Activated CD4-positive, alpha-beta T cell treated with anti-CD3 and anti-CD28 coated beads for 48 hours (primary cell): Measurements from ENCODE around the gene IGFLR1.
"Not testable (repeated sequence)": the region's sequence is repeated elsewhere in the genome, so short reads cannot be mapped to it uniquely, and the experiment has no call there.

Experiments used
- DNase-seq: peaks from one replicate; pipeline ENCODE4 v3.0.0-alpha.2; 2020

Gene IGFLR1

DNA sequence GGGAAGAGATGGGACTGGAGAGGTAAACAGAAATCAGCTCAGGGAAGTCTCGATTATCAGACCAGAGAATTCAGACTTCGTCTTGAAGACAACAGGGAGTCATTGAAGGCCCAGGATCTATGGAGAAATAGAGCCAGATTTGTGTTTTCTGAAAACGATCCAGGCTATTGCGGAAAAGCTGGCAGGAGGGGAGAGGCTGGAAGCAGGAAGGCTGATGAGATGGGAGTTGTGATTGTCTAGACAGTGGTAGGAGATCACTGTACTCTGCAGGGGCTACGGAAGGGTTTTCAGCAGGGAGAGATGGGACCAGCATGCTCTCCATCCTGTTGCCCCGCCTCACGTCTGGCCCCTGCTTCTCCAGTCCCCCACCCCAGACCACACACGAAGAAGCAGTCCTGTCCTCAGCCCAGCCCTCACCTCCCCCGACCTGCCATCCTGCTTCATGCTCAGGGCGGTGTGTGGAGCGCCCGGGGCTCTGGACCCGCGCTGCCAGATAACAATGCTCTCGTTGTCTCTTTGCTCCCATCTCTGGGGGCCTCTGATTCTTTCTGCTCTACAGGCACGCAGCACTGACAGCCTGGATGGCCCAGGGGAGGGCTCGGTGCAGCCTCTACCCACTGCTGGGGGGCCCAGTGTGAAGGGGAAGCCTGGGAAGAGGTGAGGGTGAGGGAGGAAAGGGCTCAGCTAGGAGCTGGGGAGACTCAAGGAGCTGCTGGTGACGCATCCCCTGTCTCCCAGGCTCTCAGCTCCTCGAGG is 35.0 kb upstream of the IGFLR1 start:
- DNase-seq: no peak

- no peak for DNase-seq
These were observed 34.0 kb upstream of the IGFLR1 start for GRCh38 chr19:35776102-35776788.

DNA sequence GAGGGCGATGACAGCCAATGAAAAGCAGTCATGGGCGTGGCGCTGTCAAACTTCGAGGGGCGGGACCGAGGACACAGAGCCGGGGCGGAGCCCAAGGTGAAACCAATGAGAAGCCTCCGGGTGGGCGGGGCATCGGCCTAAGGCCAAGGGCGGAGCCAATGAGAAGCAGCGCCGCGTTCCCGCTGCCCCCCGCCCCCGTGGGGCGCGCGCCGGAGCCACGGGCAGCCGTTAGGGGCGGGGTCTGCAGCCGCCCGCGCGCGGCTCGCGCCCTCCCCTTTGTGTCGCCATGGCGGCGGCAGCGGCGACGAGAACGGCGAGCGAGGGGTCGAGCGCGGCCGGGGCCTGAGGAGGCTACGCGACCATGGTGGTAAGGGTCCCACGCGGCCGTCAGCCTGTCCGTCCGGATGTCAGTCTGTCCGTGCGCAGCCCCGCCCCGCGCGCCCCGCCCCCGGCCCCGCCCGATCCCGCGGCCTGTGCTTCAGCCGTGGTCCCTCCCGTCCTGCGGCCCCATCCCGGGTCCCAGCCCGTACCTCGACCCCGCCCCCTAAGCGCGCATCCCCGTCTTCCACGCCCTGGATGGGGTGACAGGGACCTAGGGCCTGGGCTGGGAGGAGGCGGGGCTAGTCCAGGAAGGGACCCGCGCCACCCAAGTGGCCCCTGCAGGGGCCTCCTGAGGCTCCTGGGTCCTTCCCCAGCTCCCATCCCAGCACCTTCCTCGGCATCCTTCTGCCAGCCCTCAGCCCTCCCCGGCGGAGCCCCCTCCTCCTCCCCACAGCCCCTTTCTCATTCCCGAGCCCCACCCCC is 33.2 kb upstream of the IGFLR1 start, which contains the start of gene ARHGAP33:
ARHGAP33 (plus strand) TSS at position 267 of the 804 bp plus-strand sequence; CDS start at position 362, 95 bp downstream.
- peak; percentile 100 for DNase-seq

DNA sequence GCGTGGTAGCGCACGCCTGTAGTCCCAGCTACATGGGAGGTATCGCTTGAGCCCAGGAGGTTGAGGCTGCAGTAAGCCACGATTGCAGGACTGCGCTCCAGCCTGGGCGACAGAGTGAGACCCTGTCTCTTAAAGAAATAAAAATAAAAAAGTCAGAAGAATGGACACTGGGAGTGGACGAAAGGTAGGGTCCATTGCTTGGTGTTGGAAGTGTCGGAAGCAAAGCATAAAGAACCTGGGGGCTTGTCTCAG is 32.7 kb upstream of the IGFLR1 start:
- DNase-seq: no peak

DNA sequence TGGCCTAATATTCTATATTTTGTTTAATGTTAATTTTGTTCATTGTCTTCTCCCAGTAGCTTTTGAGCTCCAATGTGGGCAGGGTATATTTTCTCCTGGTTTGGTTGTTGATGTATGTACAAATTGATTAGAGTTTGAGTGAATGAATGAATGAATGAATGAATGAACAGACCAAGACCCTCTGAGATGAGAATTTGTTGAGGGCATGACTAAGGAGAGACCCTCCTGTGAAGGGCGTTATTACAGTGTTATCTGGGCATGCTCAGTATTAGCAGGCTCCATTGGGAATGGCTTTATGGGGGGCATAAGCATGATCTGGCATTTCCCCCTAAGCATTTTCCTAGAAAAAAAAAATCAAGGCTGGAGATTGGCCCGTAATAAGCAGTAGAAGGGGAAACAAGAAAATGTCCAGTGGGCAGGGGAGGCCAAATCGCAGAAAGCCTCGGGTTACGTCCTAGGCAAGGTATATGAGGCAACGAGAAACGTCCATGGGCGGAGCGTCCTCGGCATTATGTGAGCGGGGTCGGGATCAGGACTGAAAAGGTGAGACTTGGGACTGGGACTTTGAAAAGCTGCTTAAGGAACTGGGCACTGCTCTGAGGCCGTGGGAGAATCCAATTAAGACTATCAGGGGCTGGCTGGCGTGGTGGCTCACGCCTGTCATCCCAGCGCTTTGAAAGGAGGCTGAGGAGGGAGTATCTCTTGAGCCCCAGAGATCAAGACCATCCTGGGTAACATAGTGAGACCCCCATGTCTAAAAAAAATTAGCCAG is 32.2 kb upstream of the IGFLR1 start:
- no peak for DNase-seq

DNA sequence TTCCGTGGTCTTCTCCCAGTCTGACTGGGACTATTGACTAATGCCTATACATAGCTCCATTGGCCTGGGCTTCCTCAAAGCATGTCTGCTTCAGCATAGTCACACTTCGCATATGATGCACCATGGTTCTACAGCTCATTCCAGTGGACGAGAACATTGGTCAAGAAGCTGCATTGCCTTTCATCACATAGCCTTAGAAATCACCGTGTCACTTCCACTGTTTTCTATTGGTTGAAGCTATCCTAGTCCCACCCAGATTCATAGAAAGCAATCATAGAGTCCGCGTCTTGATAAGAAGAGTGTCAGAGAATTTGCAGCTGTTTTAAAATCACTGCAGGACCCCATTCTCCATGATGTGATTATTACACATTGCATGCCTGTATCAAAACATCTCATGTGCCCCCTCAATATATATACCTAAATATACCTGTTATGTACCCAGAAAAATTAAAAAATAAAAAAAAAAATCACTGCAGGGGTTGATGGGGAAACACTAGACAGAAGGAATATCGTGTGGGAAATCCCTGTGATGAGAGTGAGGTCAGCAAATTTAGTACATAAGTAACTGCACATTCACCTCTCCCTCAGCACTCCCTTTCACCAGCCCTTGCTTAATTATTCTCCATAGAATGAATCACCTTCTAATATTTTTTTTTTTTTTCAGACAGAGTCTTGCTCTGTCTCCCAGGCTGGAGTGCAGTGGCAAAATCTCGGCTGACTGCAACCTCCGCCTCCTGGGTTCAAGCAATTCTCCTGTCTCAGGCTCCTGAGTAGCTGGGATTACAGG is 31.0 kb upstream of the IGFLR1 start:
- no peak for DNase-seq

DNA sequence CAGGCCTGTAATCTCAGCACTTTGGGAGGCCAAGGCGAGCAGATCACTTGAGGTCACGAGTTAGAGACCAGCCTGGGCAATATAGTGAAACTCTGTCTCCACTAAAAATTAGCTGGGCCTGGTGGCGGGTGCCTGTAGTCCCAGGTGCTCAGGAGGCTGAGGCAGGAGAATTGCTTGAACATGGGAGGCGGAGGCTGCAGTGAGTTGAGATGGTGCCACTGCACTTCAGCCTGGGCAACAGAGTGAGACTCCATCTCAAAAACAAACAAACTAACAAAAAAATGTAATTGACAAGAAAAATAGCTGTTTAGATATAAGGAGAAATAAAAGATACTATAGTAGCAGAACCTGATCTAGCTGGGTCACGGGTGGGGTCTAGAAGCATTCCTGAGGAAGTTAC is 30.1 kb upstream of the IGFLR1 start:
- not testable (repeated sequence) for DNase-seq

GRCh38 chr19:35768082-35768421 is 25.8 kb upstream of the IGFLR1 start:
- no peak for DNase-seq

DNA sequence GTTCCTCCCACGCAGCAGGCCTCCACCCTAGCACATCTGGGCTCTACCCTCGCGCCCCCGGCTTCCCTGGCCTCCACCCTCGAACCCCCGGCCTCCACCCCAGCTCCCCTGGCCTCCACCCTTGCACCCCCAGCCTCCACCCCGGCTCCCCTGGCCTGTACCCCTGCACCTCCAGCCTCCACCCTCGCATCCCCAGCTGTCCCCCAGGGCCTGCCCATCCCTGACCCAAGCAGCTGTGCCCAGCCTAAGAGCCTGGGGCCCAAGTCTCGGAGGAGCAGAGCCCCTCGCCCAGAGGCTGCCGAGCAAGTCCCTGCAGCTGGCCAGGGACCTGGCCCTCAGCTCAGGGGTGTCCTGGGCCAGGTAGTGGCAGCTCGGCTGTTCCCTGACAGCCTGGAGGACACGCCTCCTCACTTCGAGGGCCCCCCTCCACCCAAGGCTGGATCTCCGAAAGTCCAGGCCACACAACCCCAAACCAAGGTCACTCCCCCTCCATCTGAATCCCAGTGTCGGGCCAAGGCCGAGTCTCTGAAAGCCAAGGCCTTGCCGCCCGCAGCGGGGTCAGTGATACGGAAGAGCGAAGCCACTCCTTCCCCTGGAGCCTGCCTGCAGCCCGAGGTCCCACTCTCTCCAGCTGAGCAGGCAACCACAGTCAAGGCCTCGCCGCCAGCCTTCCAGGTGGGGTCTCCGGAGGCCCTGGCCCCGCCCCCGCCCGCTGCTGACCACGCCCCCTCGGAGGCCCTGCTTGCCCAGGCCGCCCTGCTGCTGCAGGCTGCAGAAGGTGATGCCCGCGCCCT is 25.2 kb upstream of the IGFLR1 start:
- no peak for DNase-seq

- no peak for DNase-seq
These were observed 24.4 kb upstream of the IGFLR1 start for GRCh38 chr19:35766571-35767104.

GRCh38 chr19:35764432-35765315 is 22.4 kb upstream of the IGFLR1 start:
- DNase-seq: no peak

- DNase-seq: no peak
These were observed 18.6 kb upstream of the IGFLR1 start for GRCh38 chr19:35760711-35761349.

DNA sequence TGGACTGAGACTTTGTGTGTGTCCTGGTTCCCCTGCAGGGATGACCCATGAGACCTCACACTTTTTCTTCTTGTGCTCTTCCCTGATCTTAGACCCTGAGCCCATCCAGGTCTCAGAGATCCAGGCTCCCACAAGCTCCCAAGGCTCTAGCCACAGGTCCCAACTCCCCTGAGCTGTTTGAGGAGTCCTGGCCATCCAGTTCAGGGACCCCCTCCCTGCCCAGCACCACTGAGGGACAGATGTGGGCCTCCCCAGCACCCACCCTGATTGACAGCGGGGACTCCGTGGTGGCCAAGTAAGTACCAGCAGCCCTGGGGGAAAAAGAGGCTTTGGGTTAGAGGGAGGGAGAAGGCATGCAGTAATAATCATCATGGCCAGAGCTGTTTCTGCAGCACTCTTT is 17.4 kb upstream of the IGFLR1 start:
- DNase-seq: no peak

GRCh38 chr19:35757749-35758608 is 15.7 kb upstream of the IGFLR1 start, which contains the start of gene PROSER3:
PROSER3 (plus strand) TSS chr19:35758176; CDS start chr19:35758216, 40 bp downstream.
- DNase-seq: peak; percentile 98

DNA sequence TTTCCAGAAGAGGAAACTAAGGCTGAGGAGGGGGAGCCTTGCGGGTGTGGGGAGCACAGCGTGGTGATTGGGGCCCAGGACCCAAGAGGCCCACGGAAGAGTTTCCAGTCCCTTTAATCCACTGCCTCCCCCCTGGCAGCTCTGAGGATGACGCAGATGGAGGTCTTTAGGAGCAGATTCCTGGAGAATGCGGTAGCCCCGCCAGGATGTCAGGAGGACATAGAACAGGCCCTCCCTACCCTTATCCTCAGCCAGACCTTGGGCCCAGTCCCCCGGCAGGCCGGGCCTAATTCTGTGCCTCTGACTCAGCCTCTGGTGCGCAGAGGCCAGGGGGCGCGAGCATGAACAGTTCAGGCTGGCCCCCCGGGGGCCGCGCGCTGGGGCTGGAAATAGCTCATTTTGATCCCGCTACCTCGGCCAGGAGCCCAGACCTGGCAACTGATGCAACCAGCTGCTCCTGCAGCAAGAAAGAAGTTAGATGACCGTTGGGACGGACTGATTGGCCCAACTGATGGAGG is 15.0 kb upstream of the IGFLR1 start:
- peak; percentile 55 for DNase-seq

DNA sequence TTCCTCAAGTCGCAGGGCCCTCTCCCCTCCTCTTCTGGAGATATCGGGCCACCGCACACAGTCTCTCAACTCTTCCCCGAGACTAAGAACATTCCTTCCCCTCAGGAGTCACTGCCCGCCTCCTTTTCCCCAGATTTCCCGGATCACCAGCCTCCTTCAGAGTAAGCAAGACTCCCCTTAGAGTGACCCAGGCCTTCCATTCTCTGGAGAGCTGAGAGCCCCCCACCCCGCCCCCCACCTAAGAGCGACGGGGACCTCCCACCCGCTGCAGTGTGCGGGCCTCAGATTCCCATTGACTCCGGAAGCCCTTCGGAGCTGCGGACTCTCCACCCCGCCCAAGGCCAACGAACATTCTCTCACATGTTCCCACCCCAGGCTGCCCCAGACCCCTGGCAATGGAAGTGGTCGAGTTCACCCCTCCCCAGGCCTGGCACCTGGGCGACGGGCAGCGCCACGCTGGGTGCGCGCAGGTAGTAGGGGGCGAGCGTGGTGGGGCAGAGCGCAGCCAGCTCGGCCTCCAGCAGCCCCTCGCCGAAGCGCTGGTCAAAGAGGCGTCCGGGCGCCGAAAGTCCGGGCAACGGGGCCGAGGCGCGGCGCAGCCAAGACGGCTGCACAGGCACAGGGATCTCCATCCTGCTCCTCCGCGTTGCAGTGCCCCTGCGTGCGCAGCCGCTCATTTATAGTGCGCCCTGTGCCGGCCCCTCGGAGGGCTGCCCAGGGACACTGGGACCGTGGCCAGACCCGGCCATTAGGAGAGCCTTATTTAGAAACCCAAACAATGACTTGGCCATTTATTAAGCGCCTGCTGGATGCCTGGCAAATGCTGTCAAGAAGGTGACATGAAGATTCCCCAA is 14.4 kb upstream of the IGFLR1 start, which contains the start of gene HSPB6:
HSPB6 (minus strand) TSS at position 653 of the 854 bp plus-strand sequence; CDS start at position 632, 21 bp downstream.
- DNase-seq: no peak
